Stimulated activated CD8-positive, alpha-beta memory T cell treated with anti-CD3 and anti-CD28 coated beads, Interleukin-4, amount 100 ng/mL, for 24 hours (primary cell): ENCODE measurements around the gene CGB3.

Experiments used
- DNase-seq: peaks from one replicate; pipeline ENCODE4 v3.0.0-alpha.2; 2020; ENCODE audit warnings: low read depth

The CGB3 gene

DNA sequence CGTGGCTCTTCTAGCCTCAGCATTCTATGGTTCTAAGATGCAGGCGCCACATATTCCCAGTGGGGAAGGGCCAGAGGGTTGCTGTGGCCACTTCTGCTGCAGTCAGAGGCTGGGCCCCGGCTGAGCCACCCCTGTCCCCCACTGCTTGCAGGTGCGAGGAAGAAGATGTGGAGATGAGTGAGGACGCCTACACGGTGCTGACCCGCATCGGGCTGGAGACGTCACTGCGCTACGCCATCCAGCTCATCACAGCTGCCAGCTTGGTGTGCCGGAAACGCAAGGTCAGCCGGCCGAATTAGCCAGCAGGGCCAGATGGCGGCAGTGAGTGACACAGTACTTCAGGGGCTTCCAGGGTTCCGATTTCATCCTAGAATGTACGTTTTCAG is 9.3 kb downstream of the CGB3 start:
- no peak for DNase-seq

DNA sequence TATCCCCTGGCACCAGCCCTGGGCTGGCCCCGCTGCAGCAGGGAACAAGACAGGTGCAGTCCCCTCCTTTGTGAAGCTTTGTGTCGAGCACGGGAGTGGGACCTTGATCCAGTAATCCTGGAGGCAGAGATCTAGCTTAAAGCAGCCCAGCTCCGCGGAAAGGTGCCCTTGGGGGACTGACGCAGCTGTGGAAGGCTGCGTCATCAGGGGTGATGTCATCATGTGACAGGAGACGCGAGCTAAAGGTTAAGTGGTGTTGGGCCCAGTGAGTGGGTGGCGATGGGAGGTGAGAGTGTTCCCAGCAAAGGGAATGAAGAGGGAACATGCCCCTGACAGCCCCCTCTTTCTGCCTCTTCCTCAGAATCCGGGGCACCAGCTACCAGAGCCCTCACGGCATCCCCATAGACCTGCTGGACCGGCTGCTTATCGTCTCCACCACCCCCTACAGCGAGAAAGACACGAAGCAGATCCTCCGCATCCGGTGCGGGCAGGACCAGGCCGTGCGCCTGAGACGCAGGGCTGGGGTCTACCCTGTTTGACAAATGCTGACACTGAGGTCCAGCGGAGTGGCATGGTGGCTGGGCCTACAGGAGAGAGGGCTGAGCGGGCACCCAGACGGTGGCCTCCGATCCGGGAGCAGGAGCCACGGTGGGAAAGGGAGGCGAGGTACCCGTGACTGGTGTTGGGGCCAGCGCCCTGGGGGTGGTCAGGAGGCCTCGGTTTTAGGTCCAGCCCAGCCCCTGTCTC is 9.8 kb downstream of the CGB3 start:
- no peak for DNase-seq

DNA sequence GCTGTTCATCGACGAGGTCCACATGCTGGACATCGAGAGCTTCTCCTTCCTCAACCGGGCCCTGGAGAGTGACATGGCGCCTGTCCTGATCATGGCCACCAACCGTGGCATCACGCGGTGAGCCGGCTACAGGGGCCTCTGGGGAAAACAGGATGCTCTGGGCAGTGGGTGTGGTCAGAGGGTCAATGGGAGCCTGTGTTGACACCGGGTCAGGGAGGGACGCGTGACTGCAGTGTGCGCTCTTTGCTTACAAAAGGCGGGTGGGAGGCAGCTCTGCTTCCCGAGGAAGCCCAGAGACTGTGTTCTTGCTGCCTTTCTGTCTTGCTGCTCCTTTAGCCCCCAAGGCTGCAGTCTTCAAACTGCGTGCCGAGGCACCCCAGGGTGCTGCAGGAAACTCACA is 12.9 kb downstream of the CGB3 start:
- no peak for DNase-seq

DNA sequence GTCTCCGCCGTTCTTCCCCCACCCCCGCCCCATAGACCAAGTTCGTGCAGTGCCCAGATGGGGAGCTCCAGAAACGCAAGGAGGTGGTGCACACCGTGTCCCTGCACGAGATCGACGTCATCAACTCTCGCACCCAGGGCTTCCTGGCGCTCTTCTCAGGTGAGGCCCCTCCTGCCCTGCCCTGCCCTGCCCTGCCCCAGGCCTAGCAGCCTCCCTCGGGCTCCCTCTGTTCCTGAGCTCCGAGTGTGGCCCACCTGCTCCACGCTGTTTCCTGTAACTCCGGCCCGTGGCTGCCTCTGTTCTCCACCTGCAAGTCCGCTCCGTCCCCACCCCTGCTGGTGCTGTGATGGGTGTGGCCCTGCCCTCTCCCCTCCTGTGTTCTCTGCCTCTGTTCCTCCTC is 13.7 kb downstream of the CGB3 start:
- no peak for DNase-seq

- DNase-seq = no peak
These were observed 14.3 kb downstream of the CGB3 start for GRCh38 chr19:49009828-49010227.

GRCh38 chr19:49006905-49007304 is 17.2 kb downstream of the CGB3 start:
- DNase-seq = no peak

DNA sequence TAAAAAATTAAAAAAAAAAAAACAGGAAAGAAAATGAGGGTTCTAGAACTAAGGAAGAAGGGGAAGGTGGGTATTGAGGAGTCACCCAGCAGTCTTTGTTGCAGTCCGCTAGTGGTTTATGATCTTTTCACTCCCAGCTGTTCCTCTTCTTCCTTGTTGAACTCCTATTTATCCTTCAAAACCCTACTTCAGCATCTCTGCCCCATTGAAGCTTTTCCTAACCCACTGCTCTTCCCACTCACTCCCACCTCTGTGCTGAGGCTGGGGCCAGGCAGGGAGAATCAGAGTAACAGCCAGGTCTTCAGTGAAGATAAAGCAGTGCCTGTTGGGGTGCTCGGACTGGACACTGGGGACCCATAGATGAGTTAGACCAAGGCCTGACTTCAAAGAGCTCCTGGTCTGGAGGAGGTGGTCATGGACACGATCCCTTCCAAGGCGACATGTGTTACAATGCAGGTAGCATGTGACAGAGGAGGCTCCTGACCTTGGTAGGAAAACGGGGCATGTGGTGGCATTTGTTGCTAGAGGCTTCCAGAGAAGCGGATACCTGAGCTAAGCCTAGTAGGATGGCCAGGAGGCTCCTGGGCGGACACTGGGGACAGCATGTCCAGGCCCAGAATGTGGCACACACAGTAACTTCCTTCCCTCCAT is 19.0 kb downstream of the CGB3 start:
- DNase-seq = no peak

- DNase-seq = no peak
These were observed 20.0 kb downstream of the CGB3 start for GRCh38 chr19:49004133-49004532.

- DNase-seq = peak; percentile 62
These were observed 24.4 kb downstream of the CGB3 start for GRCh38 chr19:48999481-49000325.

- DNase-seq = peak; percentile 40
These were observed 26.2 kb downstream of the CGB3 start for GRCh38 chr19:48997972-48998371.

- DNase-seq = no peak
These were observed 30.1 kb downstream of the CGB3 start for GRCh38 chr19:48994035-48994386.

DNA sequence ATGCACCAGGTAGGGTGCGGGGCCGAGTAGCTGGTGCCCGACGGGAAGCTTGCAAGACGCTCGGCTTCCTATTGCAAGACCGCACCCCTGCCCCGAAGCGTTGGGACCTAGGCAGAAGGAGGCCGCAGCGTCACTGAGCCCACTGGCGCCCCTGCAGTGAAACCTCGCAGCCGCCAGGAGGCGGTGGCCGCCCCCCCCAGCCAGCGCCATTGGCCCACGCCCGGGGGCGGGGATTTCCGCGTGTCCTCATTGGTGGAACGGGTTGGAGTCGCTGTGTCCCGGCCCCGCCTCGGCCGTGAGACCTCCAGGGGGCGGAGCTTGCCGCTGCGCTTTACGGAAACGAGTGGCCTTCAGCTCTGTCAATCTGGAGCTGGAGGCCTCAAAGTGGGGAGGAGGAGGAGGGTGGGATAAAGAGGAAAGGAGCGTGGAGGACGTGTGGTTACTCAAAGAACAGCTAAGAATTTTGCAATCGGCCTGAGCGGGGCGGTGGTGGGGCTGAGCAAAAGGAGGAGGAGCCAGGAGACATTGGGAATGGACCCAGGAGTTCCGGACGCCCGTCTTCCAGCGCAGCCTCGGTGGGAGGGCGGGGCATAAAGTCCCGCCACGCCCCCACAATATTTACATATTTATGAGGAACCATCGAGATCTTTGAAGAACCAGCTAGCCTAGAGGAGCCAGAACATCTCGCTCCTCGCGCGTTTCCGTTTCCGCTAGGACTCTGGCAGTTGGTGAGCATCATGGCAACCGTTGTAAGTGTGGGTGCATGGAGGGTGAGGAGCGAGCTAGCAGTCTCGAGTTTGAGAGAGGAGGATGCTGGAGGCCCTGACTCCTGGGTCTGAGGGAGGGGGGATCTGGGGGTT is 30.7 kb downstream of the CGB3 start, which contains the start of the genes GYS1 and RUVBL2:
Gene GYS1 (minus strand): TSS at position 135 of the 860 bp plus-strand sequence. CDS start 197 bp downstream, outside the sequence.
Gene RUVBL2 (plus strand): TSS at position 713 of the 860 bp plus-strand sequence. CDS start 25 bp downstream, at position 738.
- DNase-seq = peak; percentile 99

DNA sequence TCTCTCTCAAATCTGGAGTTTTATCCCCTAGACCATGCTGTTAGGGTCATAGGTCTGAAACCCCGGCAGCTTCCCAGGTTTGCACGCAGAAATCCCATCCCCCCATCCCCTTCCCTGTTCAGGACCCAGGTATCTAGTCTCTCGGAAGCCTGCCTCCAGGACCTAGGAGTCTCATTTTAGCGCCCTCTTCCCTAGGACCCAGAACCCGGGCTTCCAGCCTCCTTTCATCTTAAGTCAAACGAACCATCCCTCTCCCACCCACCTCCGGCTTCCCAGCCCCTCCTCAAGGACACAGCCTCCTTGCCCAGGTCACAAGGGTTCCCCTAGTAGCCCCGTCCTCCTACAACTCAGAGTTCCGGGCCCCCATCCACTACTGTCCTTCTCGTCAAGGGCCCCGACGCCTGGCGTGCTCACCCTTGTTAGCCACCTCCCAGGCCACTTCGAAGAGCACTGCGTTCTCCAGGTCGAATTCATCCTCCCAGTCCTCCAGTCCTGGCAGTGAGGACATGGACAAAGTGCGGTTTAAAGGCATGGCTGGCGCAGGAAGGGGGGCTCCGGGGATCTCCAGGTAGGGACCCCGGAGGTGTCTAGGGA is 31.5 kb downstream of the CGB3 start:
- DNase-seq = no peak

- DNase-seq = no peak
These were observed 32.1 kb downstream of the CGB3 start for GRCh38 chr19:48991873-48992580.

- no peak for DNase-seq
These were observed 33.0 kb downstream of the CGB3 start for GRCh38 chr19:48991011-48991609.

DNA sequence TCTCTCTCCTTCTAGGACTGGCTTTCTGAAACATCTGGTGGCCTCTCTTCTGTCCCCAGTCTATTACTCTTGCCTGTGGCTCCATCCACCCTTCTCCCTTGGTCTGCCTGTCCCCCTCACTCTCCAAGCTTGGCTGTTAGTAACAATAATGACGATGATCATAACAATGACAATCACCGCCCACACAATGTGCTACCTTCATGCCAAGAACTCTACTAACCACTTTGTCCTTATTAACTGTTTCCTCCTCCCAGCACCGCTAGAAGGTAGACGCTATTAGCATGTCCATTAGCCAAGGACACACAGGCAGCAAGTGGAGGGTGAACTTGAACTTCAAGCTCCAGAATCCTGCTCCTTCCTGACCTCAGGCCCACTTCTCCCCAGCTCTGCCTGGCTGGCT is 33.7 kb downstream of the CGB3 start:
- DNase-seq = no peak

- DNase-seq = no peak
These were observed 34.3 kb downstream of the CGB3 start for GRCh38 chr19:48989701-48990291.

DNA sequence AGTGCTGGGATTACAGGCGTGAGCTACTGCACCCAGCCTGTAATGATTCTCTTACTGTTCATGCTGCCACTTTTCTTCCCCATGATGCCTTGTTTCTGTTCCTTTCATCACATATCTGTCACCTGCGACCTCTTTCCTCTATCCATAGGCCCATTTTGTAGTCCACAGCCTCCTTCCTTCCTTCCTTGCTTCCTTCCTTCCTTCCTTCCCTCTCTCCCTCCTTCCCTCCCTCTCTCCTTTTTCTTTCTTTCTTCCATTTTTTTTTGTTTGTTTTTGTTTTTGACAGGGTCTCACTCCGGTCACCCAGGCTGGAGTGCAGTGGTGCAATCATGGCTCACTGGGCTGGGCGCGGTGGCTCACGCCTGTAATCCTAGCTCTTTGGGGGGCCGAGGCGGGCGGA is 35.3 kb downstream of the CGB3 start:
- no peak for DNase-seq

GRCh38 chr19:48988286-48988685 is 35.8 kb downstream of the CGB3 start:
- DNase-seq = no peak

DNA sequence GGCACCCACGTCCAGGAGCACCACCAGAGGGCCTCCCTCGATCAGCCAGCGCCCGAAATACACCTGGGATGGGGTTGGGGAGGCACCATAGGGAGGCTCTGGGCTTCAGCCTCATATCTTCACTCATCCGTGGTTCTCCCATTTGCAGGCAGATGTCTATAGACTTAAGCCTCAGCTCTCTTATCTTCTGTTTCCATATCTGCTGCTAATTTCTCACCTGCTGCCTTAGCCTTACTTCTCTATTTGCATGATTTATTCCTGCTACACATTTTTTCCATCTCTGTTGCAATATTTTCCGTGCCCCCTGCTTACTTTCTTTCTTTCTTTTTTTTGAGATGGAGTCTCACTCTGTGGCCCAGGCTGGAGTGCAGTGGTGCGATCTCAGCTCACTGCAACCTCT is 36.8 kb downstream of the CGB3 start:
- no peak for DNase-seq
